IMR-90 (cell line): ENCODE measurements around the gene STK17B. TPM values are rescaled to one million over a fixed set of nuclear protein-coding genes. Genes with fewer than 3 reads are reported as not detected.

ENCODE experiments used
- ATAC-seq: fragments of 200-7000 bp; cut with Tn5 transposase; 2 replicates; pipeline ENCODE4 v1.9.1; 2020; ENCODE audit warnings: low read depth, mild to moderate bottlenecking, moderate library complexity
- BruUV-seq: library from RNA; stranded (reverse); fragments of 400-500 nt; replicated peaks from 2 replicates; lab custom pipeline; 2021; lab: Mats Ljungman, UMichigan
- CTCF ChIA-PET: fragments of 300-600 bp; formaldehyde crosslinking; extraction: SDS; loops from one replicate; lab custom pipeline; 2021; ENCODE audit warnings: antibody characterized with exemption; lab: Yijun Ruan, JAX
- POLR2A ChIA-PET: fragments of 300-600 bp; sonication (Branson Sonifier 250); formaldehyde crosslinking; loops from one replicate; lab custom pipeline; 2022; ENCODE audit warnings: antibody characterized with exemption; ENCODE audit not compliant: unreplicated experiment; lab: Charles Lee
- DNase-seq: peaks from one replicate; pipeline ENCODE4 v3.0.0; 2013
- H2AFZ ChIP-seq: replicated peaks from 2 replicates; pipeline ENCODE3; 2013; ENCODE audit warnings: low read length, mild to moderate bottlenecking; ENCODE audit not compliant: poor library complexity
- H2AK5ac ChIP-seq: 2 replicates; pipeline ENCODE4 v1.6.1; 2013; ENCODE audit warnings: low read depth, low read length, inconsistent platforms
- H2AK9ac ChIP-seq: replicated peaks from 2 replicates; pipeline ENCODE3; 2013; ENCODE audit warnings: mild to moderate bottlenecking, low read depth, low read length, moderate library complexity; ENCODE audit not compliant: poor library complexity
- H2BK120ac ChIP-seq: 2 replicates; pipeline ENCODE4 v1.6.1; 2013; ENCODE audit warnings: low read depth, low read length, inconsistent platforms
- H2BK15ac ChIP-seq: 3 replicates; pipeline ENCODE4 v1.6.1; 2013; ENCODE audit warnings: low read depth, low read length, inconsistent platforms
- H2BK20ac ChIP-seq: 2 replicates; pipeline ENCODE4 v1.6.1; 2013; ENCODE audit warnings: low read depth, mild to moderate bottlenecking, inconsistent platforms, low read length, moderate library complexity
- H2BK5ac ChIP-seq: 2 replicates; pipeline ENCODE4 v1.6.1; 2013; ENCODE audit warnings: mild to moderate bottlenecking, low read depth, low read length, inconsistent platforms; ENCODE audit not compliant: poor library complexity, severe bottlenecking
- H3K14ac ChIP-seq: replicated peaks from 2 replicates; pipeline ENCODE4 v1.6.1; 2013; ENCODE audit warnings: low read depth, low read length, inconsistent platforms
- H3K18ac ChIP-seq: 2 replicates; pipeline ENCODE4 v1.6.1; 2013; ENCODE audit warnings: low read depth, low read length, control low read depth
- H3K23ac ChIP-seq: 2 replicates; pipeline ENCODE4 v1.6.1; 2013; ENCODE audit warnings: low read depth, low read length, inconsistent platforms
- H3K27ac ChIP-seq: 2 replicates; pipeline ENCODE4 v1.5.1; 2013; ENCODE audit warnings: mild to moderate bottlenecking, control low read depth, low read length; ENCODE audit not compliant: insufficient read depth
- H3K27me3 ChIP-seq: 2 replicates; pipeline ENCODE4 v1.6.1; 2013; ENCODE audit warnings: low read length; ENCODE audit not compliant: control insufficient read depth, insufficient read depth
- H3K36me3 ChIP-seq: 2 replicates; pipeline ENCODE4 v1.6.1; 2013; ENCODE audit warnings: low read length, mixed read lengths; ENCODE audit not compliant: control insufficient read depth, insufficient read depth
- H3K4ac ChIP-seq: 2 replicates; pipeline ENCODE4 v1.6.1; 2013; ENCODE audit warnings: low read depth, low read length, inconsistent platforms
- H3K4me1 ChIP-seq: 2 replicates; pipeline ENCODE4 v1.6.1; 2013; ENCODE audit warnings: low read length, mixed read lengths; ENCODE audit not compliant: control insufficient read depth, insufficient read depth
- H3K4me2 ChIP-seq: 2 replicates; pipeline ENCODE4 v1.6.1; 2013; ENCODE audit warnings: low read depth, mild to moderate bottlenecking, control low read depth, low read length, moderate library complexity
- H3K4me3 ChIP-seq: 2 replicates; pipeline ENCODE4 v1.5.1; 2013; ENCODE audit warnings: low read depth, mild to moderate bottlenecking, control low read depth, low read length, moderate library complexity; ENCODE audit not compliant: insufficient read depth
- H3K56ac ChIP-seq: 2 replicates; pipeline ENCODE4 v1.6.1; 2013; ENCODE audit warnings: low read length, inconsistent platforms; ENCODE audit not compliant: insufficient read depth; ENCODE audit errors: extremely low read depth
- H3K79me1 ChIP-seq, 2 experiments: 2 replicates each; pipeline ENCODE4 v1.6.1; 2013; ENCODE audit warnings: low read length in 2 of 2, inconsistent platforms in 1 of 2, low read depth in 1 of 2
- H3K9ac ChIP-seq: 2 replicates; pipeline ENCODE4 v1.6.1; 2013; ENCODE audit warnings: low read depth, low read length, control low read depth
- H3K9me1 ChIP-seq: 2 replicates; pipeline ENCODE4 v1.6.1; 2013; ENCODE audit warnings: low read length, inconsistent platforms; ENCODE audit not compliant: insufficient read depth
- H3K9me3 ChIP-seq: 2 replicates; pipeline ENCODE4 v1.6.1; 2013; ENCODE audit warnings: low read length; ENCODE audit not compliant: control insufficient read depth, insufficient read depth
- H4K20me1 ChIP-seq: 2 replicates; pipeline ENCODE4 v1.6.1; 2013; ENCODE audit warnings: low read length, inconsistent platforms; ENCODE audit not compliant: insufficient read depth
- H4K5ac ChIP-seq: 2 replicates; pipeline ENCODE4 v1.6.1; 2013; ENCODE audit warnings: mild to moderate bottlenecking, low read depth, low read length, control low read depth
- H4K8ac ChIP-seq, 2 experiments: 2 replicates each; pipeline ENCODE4 v1.6.1; 2013; ENCODE audit warnings: low read depth in 2 of 2, low read length in 2 of 2, control low read depth in 1 of 2, inconsistent platforms in 1 of 2
- H4K91ac ChIP-seq: 2 replicates; pipeline ENCODE4 v1.6.1; 2013; ENCODE audit warnings: low read depth, low read length, inconsistent platforms; ENCODE audit not compliant: insufficient read depth
- BHLHE40 ChIP-seq: fragments of 150-350 bp; IDR thresholded peaks from 2 replicates; pipeline ENCODE4 v1.6.1; 2016; ENCODE audit warnings: mild to moderate bottlenecking, low read depth, low read length
- CEBPB ChIP-seq: IDR thresholded peaks from 2 replicates; pipeline ENCODE4 v1.6.1; 2012; ENCODE audit warnings: low read depth, low read length, improper control_type of control experiment
- CHD1 ChIP-seq: IDR thresholded peaks from 2 replicates; pipeline ENCODE4 v1.6.1; 2012; ENCODE audit warnings: low read depth, low read length, improper control_type of control experiment
- FOS ChIP-seq: fragments of 150-350 bp; IDR thresholded peaks from 2 replicates; pipeline ENCODE4 v1.6.1; 2016; ENCODE audit warnings: low read depth, low read length
- MAZ ChIP-seq: IDR thresholded peaks from 2 replicates; pipeline ENCODE4 v1.6.1; 2012; ENCODE audit warnings: low read depth, mild to moderate bottlenecking, low read length, improper control_type of control experiment, moderate library complexity, borderline replicate concordance
- MXI1 ChIP-seq: IDR thresholded peaks from 2 replicates; pipeline ENCODE4 v1.6.1; 2012; ENCODE audit warnings: low read depth, mild to moderate bottlenecking, low read length, moderate library complexity, borderline replicate concordance
- POLR2A ChIP-seq: IDR thresholded peaks from 2 replicates; pipeline ENCODE4 v1.6.1; 2012; ENCODE audit warnings: mild to moderate bottlenecking, low read depth, low read length
- RAD21 ChIP-seq: IDR thresholded peaks from 2 replicates; pipeline ENCODE4 v1.6.1; 2012; ENCODE audit warnings: low read length, improper control_type of control experiment
- RFX5 ChIP-seq: IDR thresholded peaks from 2 replicates; pipeline ENCODE4 v1.8.0; 2012; ENCODE audit warnings: low read depth, mild to moderate bottlenecking, low read length, moderate library complexity
- SMC3 ChIP-seq: fragments of 150-350 bp; IDR thresholded peaks from 2 replicates; pipeline ENCODE4 v1.6.1; 2016; ENCODE audit warnings: low read depth, mild to moderate bottlenecking, antibody characterized with exemption, low read length, moderate library complexity
- USF2 ChIP-seq: fragments of 150-350 bp; IDR thresholded peaks from 2 replicates; pipeline ENCODE4 v1.6.1; 2017; ENCODE audit warnings: mild to moderate bottlenecking, antibody characterized with exemption, low read length, low read depth
- WGBS, 2 experiments: methylation state at CpG; one replicate each; pipeline versions ENCODE4 v1.1.5 to v1.1.7; 2013; ENCODE audit warnings: missing lambda C conversion rate in 2 of 2; ENCODE audit not compliant: insufficient read length in 1 of 2; ENCODE audit errors: extremely low coverage in 2 of 2; 5-methylcytosine and 5-hydroxymethylcytosine counted together
- dilution Hi-C: fragments of 300-500 bp; cut with HindIII; formaldehyde crosslinking; loops from one replicate; pipeline ENCODE4 v1.14.3; 2018; ENCODE audit warnings: low sequenced_read_pairs; ENCODE audit not compliant: unreplicated experiment
- in situ Hi-C: fragments of 300-500 bp; cut with MboI; formaldehyde crosslinking; loops from 3 replicates; pipeline ENCODE4 v1.14.3; 2019; ENCODE audit warnings: low sequenced_read_pairs, inconsistent platforms, mixed read lengths
- intact Hi-C: fragments of 100-400 bp; cut with micrococcal nuclease; formaldehyde crosslinking; loops from 2 replicates; pipeline ENCODE4 v1.10.0; 2022
- polyA plus RNA-seq, 3 experiments: library from polyadenylated mRNA; depleted of rRNA; stranded (reverse); fragments of >200 nt; gene quantifications; 2 replicates each; pipeline ENCODE4 v1.2.3, GENCODE V29; 2012; ENCODE audit warnings: low replicate concordance in 1 of 3
- total RNA-seq: library from RNA; depleted of rRNA; stranded (reverse); fragments of >200 nt; gene quantifications from 2 replicates; pipeline ENCODE4 v1.2.3, GENCODE V29; 2012
- TF ChIP-seq, protein P1 (sequence below): fragments of 150-350 bp; IDR thresholded peaks from 2 replicates; pipeline ENCODE4 v1.6.1; 2016; ENCODE audit warnings: low read depth, mild to moderate bottlenecking, low read length, moderate library complexity, borderline replicate concordance

The STK17B gene
- total and polyA plus RNA-seq, 2 of the 4 experiments (the other 2 are of a cell fraction), result 7.5 to 48.9 TPM

- no peak for DNase-seq
- dilution Hi-C loops (no loop called here), intact Hi-C loops (no loop called here), in situ Hi-C loops (no loop called here)
- POLR2A ChIA-PET, result no interaction called here
- Histone ChIP-seq H3K4ac (no peak overlapping the region), H3K79me1 (no peaks in the 10 kb centered on the region), H3K18ac (no peak overlapping the region), H4K5ac (no peak overlapping the region), H2BK5ac (no peak overlapping the region), H3K9me3 (no peaks in the 10 kb centered on the region), H3K56ac (no peak overlapping the region), H2AK5ac (no peak overlapping the region), H3K9ac (no peak overlapping the region), H2BK120ac (no peak overlapping the region), H3K36me3 (no peaks in the 10 kb centered on the region), H3K27ac (no peak overlapping the region), H3K14ac (no peak overlapping the region), H3K9me1 (no peaks in the 10 kb centered on the region), H3K4me3 (no peak overlapping the region), H2BK15ac (no peak overlapping the region), H4K8ac (no peak overlapping the region), H3K27me3 (no peaks in the 10 kb centered on the region), H4K91ac (no peak overlapping the region), H3K4me2 (no peak overlapping the region), H2BK20ac (no peak overlapping the region), H2AK9ac (no peak overlapping the region), H3K23ac (no peak overlapping the region), H2AFZ (no peak overlapping the region), H4K20me1 (no peaks in the 10 kb centered on the region), H3K4me1 (no peaks in the 10 kb centered on the region)
- WGBS, 2 experiments, result no CpG with 5 or more reads among the region's 1 CpG
- no peak for ATAC-seq
- BruUV-seq, result no TSS peak
- CTCF ChIA-PET, result no interaction called here
- TF ChIP-seq SMC3 (no peak), RAD21 (no peak), FOS (no peak), CEBPB (no peak), MXI1 (no peak), BHLHE40 (no peak), RFX5 (no peak), POLR2A (no peak), MAZ (no peak), USF2 (no peak), CHD1 (no peak)
- TF ChIP-seq, protein P1, sequence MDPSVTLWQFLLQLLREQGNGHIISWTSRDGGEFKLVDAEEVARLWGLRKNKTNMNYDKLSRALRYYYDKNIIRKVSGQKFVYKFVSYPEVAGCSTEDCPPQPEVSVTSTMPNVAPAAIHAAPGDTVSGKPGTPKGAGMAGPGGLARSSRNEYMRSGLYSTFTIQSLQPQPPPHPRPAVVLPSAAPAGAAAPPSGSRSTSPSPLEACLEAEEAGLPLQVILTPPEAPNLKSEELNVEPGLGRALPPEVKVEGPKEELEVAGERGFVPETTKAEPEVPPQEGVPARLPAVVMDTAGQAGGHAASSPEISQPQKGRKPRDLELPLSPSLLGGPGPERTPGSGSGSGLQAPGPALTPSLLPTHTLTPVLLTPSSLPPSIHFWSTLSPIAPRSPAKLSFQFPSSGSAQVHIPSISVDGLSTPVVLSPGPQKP, result no peak
Observed at GRCh38 chr2:196218106-196218505, 46.7 kb upstream of the STK17B start.
